ENCODE data around the gene ACSL1.

ACSL1 gene
- long read RNA-seq, transcript ACSL1-202 (20 exons, 3,636 nt), result minor isoform, 6 of 239 reads
- long read RNA-seq, transcript ACSL1-201 (21 exons, 3,832 nt), result major isoform, 159 of 239 reads
- long read RNA-seq, partial matches to known transcripts, result 18 of 239 reads
- long read RNA-seq, other reads (novel, unspliced or antisense), result 54 of 239 reads

GRCh38 chr4:184825896-184826690 is at the start of gene ACSL1:
Gene ACSL1 (minus strand): TSS chr4:184825968. CDS start chr4:184803514, 22,454 bp downstream.
- Histone ChIP-seq H3K4me3 (replicated peaks; ENCODE audit: insufficient read depth, low read length) (peak within 1 kb of the TSS; percentile 59), H3K27me3 (ENCODE audit: insufficient read depth, poor library complexity, severe bottlenecking) (no peaks in the 10 kb centered on the region), H3K27ac (replicated peaks) (peak within 1 kb of the TSS; percentile 94)
- peak; percentile 57 to 68 for DNase-seq (ENCODE audit: low read depth in 1 of 2, low spot score in 1 of 2)
- TF ChIP-seq REST (IDR thresholded peaks at IDR 0.05; ENCODE audit: insufficient replicate concordance, low read depth) (no peak), SPI1 (IDR thresholded peaks at IDR 0.05; ENCODE audit: borderline replicate concordance, low read depth) (no peak), GABPA (IDR thresholded peaks at IDR 0.05; ENCODE audit: low read depth) (no peak), POLR2AphosphoS5 (IDR thresholded peaks at IDR 0.05; ENCODE audit: low read depth) (peak; percentile 70)

- TF ChIP-seq POLR2AphosphoS5 (IDR thresholded peaks at IDR 0.05; ENCODE audit: low read depth) (no peak), REST (IDR thresholded peaks at IDR 0.05; ENCODE audit: insufficient replicate concordance, low read depth) (no peak), SPI1 (IDR thresholded peaks at IDR 0.05; ENCODE audit: borderline replicate concordance, low read depth) (no peak), GABPA (IDR thresholded peaks at IDR 0.05; ENCODE audit: low read depth) (no peak), CTCF (IDR thresholded peaks at IDR 0.05; ENCODE audit: insufficient read depth, low read length) (no peak)
- peak in 1 of 2 experiments; percentile 57 for DNase-seq (ENCODE audit: low read depth in 1 of 2, low spot score in 1 of 2)
- Histone ChIP-seq H3K27me3 (ENCODE audit: insufficient read depth, poor library complexity, severe bottlenecking) (no peaks in the 10 kb centered on the region), H3K27ac (replicated peaks) (peak overlapping the region; percentile 27; the same call in 1 of the 2 replicates), H3K4me3 (replicated peaks; ENCODE audit: insufficient read depth, low read length) (no peak overlapping the region)
Observed at GRCh38 chr4:184873054-184873453, 47.3 kb upstream of the ACSL1 start.

GRCh38 chr4:184870718-184871117 is 45.0 kb upstream of the ACSL1 start:
- Histone ChIP-seq H3K27me3 (ENCODE audit: insufficient read depth, poor library complexity, severe bottlenecking) (no peaks in the 10 kb centered on the region), H3K4me3 (replicated peaks; ENCODE audit: insufficient read depth, low read length) (no peak overlapping the region), H3K27ac (replicated peaks) (no peak overlapping the region)
- TF ChIP-seq GABPA (IDR thresholded peaks at IDR 0.05; ENCODE audit: low read depth) (no peak), POLR2AphosphoS5 (IDR thresholded peaks at IDR 0.05; ENCODE audit: low read depth) (no peak), SPI1 (IDR thresholded peaks at IDR 0.05; ENCODE audit: borderline replicate concordance, low read depth) (no peak), REST (IDR thresholded peaks at IDR 0.05; ENCODE audit: insufficient replicate concordance, low read depth) (no peak), CTCF (IDR thresholded peaks at IDR 0.05; ENCODE audit: insufficient read depth, low read length) (no peak)
- DNase-seq (ENCODE audit: low read depth in 1 of 2, low spot score in 1 of 2), result no peak

All from HL-60 (cell line).